Islet of Langerhans (tissue), 1 donor: ENCODE data around the gene CCDC57.
"Not testable (repeated sequence)": the region's sequence is repeated elsewhere in the genome, so short reads cannot be mapped to it uniquely, and the experiment has no call there.

Experiments used
- FAIRE-seq: peaks from one replicate; lab custom pipeline; 2011; peaks lifted over from hg19 to GRCh38; lab: Jason Lieb, UNC

The CCDC57 gene

GRCh38 chr17:82152556-82153294 lies 59.9 kb downstream of the CCDC57 start:
- FAIRE-seq = no peak

GRCh38 chr17:82152114-82152513 lies 60.5 kb downstream of the CCDC57 start:
- no peak for FAIRE-seq

DNA sequence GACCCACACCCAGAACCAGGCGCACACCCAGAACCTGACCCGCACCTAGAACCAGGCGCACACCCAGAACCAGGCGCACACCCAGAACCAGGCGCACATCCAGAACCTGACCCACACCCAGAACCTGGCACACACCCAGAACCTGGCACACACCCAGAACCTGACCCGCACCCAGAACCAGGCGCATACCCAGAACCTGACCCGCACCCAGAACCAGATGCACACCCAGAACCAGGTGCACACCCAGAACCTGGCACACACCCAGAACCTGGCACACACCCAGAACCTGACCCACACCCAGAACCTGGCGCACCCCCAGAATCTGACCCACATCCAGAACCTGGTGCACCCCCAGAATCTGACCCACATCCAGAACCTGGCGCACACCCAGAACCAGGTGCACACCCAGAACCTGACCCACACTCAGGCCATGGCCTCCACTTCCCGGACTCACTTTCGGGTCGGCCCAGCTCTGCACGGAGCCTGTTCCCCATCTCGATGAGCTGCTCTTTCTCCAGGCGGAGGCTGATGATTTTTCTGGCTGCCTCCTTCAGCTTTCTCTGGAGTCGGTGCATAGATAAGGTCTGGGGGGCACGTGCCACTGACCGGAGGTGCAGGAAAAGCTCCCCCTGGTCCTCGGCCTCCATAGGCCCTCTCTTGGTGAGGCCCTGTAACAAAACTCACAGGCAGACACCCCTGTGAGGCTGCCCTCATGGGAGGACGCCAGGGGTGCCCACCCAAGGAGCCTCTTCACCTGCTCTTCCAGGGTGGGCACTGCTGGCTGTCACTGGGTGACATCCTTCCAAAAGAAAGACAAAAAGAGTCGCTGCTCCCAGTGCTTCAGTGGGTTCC lies 61.3 kb downstream of the CCDC57 start:
- no peak for FAIRE-seq

GRCh38 chr17:82149401-82150099 lies 63.1 kb downstream of the CCDC57 start:
- no peak for FAIRE-seq

GRCh38 chr17:82148997-82149396 lies 63.6 kb downstream of the CCDC57 start:
- FAIRE-seq = no peak

- no peak for FAIRE-seq
Observed at GRCh38 chr17:82148011-82148410, 64.6 kb downstream of the CCDC57 start.

GRCh38 chr17:82146663-82147654 lies 65.7 kb downstream of the CCDC57 start:
- no peak for FAIRE-seq

GRCh38 chr17:82145550-82146155 lies 67.0 kb downstream of the CCDC57 start:
- no peak for FAIRE-seq

GRCh38 chr17:82143333-82143732 lies 69.3 kb downstream of the CCDC57 start:
- no peak for FAIRE-seq

DNA sequence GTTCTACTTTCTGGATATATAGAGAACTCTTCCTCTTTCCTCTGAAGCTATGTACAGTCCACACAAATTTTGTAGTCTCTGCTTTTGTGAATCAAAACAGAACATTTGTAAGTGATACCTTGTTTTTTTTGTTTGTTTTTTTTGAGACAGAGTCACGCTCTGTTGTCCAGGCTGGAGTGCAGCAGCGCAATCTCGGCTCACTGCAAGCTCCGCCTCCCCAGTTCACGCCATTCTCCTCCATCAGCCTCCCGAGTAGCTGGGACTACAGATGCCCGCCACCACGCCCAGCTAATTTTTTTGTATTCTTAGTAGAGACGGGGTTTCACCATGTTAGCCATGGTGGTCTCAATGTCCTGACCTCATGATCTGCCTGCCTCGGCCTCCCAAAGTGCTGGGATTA lies 72.7 kb downstream of the CCDC57 start:
- FAIRE-seq = not testable (repeated sequence)

GRCh38 chr17:82138511-82138992 lies 74.1 kb downstream of the CCDC57 start:
- no peak for FAIRE-seq

DNA sequence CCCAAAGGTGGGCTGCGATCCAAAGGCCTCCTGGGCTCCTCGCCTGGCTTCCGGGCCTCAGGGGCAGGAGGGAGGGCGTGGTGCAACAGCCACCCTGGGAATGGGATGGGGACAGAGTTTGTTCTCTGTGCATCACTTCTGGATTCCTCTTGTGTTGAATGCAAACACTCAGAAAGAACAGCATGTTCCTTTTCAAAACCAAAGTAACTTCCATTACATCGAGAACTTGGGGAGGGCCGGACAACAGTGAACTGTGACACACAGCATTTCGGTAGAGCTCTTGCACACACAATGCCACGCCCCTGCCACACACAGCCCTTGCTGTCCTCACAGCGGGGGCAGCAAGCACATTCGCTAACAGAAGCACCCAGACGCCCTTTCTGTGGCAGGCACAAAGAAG lies 78.5 kb downstream of the CCDC57 start:
- no peak for FAIRE-seq

GRCh38 chr17:82133166-82133953 lies 79.3 kb downstream of the CCDC57 start:
- FAIRE-seq = not testable (repeated sequence)

DNA sequence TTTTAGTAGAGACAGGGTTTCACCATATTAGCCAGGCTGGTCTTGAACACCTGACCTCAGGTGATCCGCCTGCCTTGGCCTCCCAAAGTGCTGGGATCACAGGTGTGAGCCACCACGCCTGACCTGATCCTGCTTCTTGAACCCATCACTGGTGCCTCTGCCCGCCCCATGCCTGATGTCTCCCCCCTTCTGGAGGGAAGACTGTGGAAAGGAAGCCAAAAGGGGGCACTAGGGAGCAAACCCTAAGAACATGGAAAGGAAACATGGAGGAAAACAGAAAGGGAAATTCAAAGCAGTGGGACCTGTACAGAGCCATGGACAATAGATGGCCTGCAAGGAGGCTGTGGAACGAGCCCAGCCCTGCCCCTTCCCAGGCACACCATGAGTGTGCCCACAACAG lies 83.5 kb downstream of the CCDC57 start:
- FAIRE-seq = no peak

- no peak for FAIRE-seq
Observed at GRCh38 chr17:82128287-82128686, 84.4 kb downstream of the CCDC57 start.

DNA sequence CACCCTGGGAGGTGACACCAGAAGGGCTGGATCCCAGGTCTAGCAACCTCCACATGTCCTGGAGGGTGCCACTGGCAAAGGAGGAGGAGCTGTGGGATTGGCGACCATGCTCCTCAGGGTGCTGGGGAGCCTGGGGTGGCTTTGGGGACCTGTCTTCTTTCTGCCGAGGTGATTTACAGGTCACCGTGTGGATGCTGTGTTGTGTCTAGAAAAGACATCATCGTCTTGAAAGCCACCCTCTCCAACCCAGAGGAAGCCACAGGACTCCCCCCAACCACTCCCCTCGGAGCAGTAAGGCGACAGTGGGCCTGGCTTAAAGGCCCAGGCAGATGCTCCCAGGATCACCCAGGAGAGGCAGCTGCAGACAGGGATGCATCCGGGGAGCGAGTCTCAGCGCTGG lies 84.9 kb downstream of the CCDC57 start:
- FAIRE-seq = no peak

DNA sequence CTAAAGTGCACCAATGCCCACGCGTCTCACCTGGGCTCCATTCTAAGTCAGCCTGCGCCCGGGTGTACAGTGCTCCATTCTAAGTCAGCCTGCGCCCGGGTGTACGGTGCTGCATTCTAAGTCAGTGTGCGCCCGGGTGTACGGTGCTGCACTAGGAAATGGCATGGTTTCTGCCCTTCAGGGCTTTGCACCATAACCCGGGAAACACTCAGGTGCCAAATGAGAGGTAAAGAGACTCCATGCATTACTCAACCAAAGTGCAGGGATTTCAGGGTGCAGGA lies 85.4 kb downstream of the CCDC57 start:
- FAIRE-seq = no peak

GRCh38 chr17:82126556-82127314 lies 85.9 kb downstream of the CCDC57 start:
- FAIRE-seq = no peak

DNA sequence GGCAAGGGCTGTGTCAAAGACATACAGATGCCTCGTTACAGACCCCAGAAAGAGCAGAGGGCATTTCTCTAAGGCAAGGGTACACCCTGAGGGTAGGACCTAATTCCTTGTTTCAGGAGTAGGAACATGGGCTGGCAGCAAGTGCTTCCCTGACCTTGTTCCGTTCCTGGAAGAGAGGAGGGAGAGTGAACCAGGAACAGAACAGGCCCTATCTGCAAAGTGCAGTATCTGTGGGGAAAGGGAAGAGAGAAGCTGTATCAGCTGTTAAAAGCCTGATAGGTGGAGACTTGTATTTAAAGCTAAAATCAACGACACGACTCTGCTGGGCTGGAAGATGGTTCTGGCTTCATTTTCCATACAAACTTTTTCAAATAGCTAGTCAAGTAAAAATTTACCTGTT lies 88.5 kb downstream of the CCDC57 start:
- FAIRE-seq = no peak
